Measurements from ENCODE around the gene ZBBX. TPM values are rescaled to one million over a fixed set of nuclear protein-coding genes. Genes with fewer than 3 reads are reported as not detected.

ZBBX gene
- total RNA-seq, 1 donor from 2014 or later = not detected

DNA sequence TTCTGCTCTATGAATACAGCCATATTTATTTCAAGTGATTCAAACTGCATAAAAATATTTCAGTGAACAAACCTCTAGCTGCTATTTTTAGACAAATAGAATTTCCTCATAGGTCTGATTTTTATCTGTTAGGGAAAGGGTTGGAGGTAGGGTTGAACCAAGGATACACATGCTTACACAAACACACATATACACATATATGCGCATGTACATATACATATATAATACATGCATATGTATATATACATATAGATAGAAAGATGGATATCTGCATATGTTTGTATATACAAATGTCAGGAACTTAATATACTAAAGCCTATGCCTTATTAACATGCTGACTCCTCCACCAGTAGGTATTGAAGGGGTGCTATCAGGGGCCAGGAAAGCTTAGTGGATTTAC is 18.1 kb downstream of the ZBBX start:
- intact Hi-C loops (cut with micrococcal nuclease) = no loop called here
- H3K4me1 Mint-ChIP-seq = no peaks in the 10 kb centered on the region
- ATAC-seq (ENCODE audit: low read depth) (no peak), DNase-seq (no peak)
- no peak overlapping the region for H3K27ac Mint-ChIP-seq
- H3K36me3 Mint-ChIP-seq (ENCODE audit: low read depth) = no peaks in the 10 kb centered on the region
- H3K4me3 Mint-ChIP-seq = no peak overlapping the region
- H3K27me3 Mint-ChIP-seq = peaks cover 3% of the 10 kb centered on the region
- ChIA-PET CTCF (no interaction called here), POLR2A (no interaction called here)
- TF ChIP-seq, protein P1, sequence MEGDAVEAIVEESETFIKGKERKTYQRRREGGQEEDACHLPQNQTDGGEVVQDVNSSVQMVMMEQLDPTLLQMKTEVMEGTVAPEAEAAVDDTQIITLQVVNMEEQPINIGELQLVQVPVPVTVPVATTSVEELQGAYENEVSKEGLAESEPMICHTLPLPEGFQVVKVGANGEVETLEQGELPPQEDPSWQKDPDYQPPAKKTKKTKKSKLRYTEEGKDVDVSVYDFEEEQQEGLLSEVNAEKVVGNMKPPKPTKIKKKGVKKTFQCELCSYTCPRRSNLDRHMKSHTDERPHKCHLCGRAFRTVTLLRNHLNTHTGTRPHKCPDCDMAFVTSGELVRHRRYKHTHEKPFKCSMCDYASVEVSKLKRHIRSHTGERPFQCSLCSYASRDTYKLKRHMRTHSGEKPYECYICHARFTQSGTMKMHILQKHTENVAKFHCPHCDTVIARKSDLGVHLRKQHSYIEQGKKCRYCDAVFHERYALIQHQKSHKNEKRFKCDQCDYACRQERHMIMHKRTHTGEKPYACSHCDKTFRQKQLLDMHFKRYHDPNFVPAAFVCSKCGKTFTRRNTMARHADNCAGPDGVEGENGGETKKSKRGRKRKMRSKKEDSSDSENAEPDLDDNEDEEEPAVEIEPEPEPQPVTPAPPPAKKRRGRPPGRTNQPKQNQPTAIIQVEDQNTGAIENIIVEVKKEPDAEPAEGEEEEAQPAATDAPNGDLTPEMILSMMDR (IDR thresholded peaks at IDR 0.05) = no peak
- H3K9me3 Mint-ChIP-seq = peaks cover 2% of the 10 kb centered on the region

DNA sequence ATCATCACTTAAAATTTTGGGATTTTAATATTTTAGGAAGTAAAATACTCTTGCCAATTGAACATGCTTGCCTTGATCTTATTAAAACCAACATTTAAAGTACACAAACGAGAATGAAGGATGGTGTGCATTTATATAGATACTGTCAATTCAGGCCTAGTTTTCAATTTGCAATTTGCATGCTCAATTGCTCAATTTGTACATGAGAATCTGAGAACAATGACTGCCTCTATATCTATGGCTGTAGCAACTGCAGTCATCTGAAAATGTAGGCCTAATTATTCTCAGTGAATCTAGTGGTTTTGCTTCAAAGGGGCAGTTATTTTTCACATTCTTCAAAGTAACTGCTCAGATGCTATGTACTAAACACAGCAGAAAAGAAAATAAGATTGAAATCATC is 18.8 kb downstream of the ZBBX start:
- Mint-ChIP-seq H3K9me3 (peaks cover 4% of the 10 kb centered on the region), H3K4me3 (no peak overlapping the region), H3K36me3 (ENCODE audit: low read depth) (no peaks in the 10 kb centered on the region), H3K27ac (no peak overlapping the region), H3K27me3 (no peaks in the 10 kb centered on the region), H3K4me1 (no peaks in the 10 kb centered on the region)
- DNase-seq (no peak), ATAC-seq (ENCODE audit: low read depth) (no peak)
- ChIA-PET POLR2A (no interaction called here), CTCF (no interaction called here)
- intact Hi-C loops (cut with micrococcal nuclease) = no loop called here
- TF ChIP-seq, protein P1 (IDR thresholded peaks at IDR 0.05) = no peak

DNA sequence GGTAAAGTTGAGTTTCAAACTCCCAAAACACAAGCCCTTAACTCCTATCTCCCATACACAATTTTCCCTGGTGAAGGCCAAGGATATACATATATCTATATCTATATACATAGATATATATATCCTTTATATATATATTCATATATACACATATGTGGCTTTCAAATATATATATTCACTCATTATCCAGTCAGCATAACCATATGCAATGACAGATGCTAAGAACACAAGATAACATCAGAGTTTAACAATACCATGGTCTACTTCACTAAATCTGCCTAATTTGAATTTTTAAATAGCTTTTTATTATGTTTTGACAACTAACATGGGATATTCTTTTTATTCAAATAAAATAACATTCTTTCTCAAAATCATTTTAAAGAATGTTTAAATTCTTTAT is 24.7 kb downstream of the ZBBX start:
- Mint-ChIP-seq H3K4me1 (no peaks in the 10 kb centered on the region), H3K4me3 (no peak overlapping the region), H3K36me3 (ENCODE audit: low read depth) (no peaks in the 10 kb centered on the region), H3K9me3 (peaks cover 4% of the 10 kb centered on the region), H3K27me3 (peaks cover 7% of the 10 kb centered on the region), H3K27ac (no peak overlapping the region)
- CTCF ChIA-PET = no interaction called here
- TF ChIP-seq, protein P1 (IDR thresholded peaks at IDR 0.05) = no peak
- ATAC-seq (ENCODE audit: low read depth) = no peak
- POLR2A ChIA-PET = no interaction called here
- intact Hi-C loops (cut with micrococcal nuclease) = loop anchor here (10.0 kb wide), 1 partner anchor 1501 kb away; no protein-coding TSS in a partner anchor
- no peak for DNase-seq

DNA sequence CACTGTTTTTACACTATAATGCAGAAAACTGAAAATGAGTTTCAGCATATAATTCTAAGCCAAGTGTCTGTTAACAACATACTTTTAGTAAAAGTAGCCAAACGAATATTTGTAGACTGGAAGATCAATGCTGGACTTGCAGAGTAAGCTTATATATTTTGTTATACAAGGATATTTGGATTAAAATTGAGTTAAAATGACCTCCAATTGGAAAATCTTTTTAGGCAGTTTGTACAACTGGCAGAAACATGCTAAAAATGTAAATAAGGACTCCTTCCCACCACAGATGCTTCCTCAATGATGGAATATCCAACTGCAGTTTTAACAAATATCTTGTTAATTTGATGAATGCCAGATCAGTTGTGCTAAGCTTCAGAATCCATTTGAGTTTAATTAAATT is 25.3 kb downstream of the ZBBX start:
- H3K27me3 Mint-ChIP-seq = peaks cover 7% of the 10 kb centered on the region
- POLR2A ChIA-PET = no interaction called here

GRCh38 chr3:167350245-167350862 is 29.7 kb downstream of the ZBBX start:
- no peak overlapping the region for H3K4me3 Mint-ChIP-seq
- intact Hi-C loops (cut with micrococcal nuclease) = loop anchor here (10.0 kb wide), 1 partner anchor 1496 kb away; no protein-coding TSS in a partner anchor
- H3K27me3 Mint-ChIP-seq = peaks cover 7% of the 10 kb centered on the region
- H3K4me1 Mint-ChIP-seq = no peaks in the 10 kb centered on the region
- TF ChIP-seq, protein P1 (IDR thresholded peaks at IDR 0.05) = no peak
- no peak for DNase-seq
- no peaks in the 10 kb centered on the region for H3K9me3 Mint-ChIP-seq
- H3K27ac Mint-ChIP-seq = no peak overlapping the region
- ChIA-PET CTCF (no interaction called here), POLR2A (no interaction called here)
- ATAC-seq (ENCODE audit: low read depth) = no peak
- H3K36me3 Mint-ChIP-seq (ENCODE audit: low read depth) = no peaks in the 10 kb centered on the region

More for the DNA sequence above, 25.3 kb downstream of the ZBBX start:
- CTCF ChIA-PET = no interaction called here
- Mint-ChIP-seq H3K4me1 (no peaks in the 10 kb centered on the region), H3K27ac (no peak overlapping the region), H3K36me3 (ENCODE audit: low read depth) (no peaks in the 10 kb centered on the region), H3K9me3 (peaks cover 4% of the 10 kb centered on the region), H3K4me3 (no peak overlapping the region)
- no peak for ATAC-seq (ENCODE audit: low read depth)
- no peak for DNase-seq
- intact Hi-C loops (cut with micrococcal nuclease) = loop anchor here (10.0 kb wide), 1 partner anchor 1500 kb away; no protein-coding TSS in a partner anchor
- TF ChIP-seq, protein P1 (IDR thresholded peaks at IDR 0.05) = no peak
